HL-60/S4 treated with retinoic acid at 250 ng/mL for 4 days and 3 days (cell line): ENCODE results near the gene HCRT.
"Not testable (repeated sequence)": the region's sequence is repeated elsewhere in the genome, so short reads cannot be mapped to it uniquely, and the experiment has no call there.

Source experiments
- in situ Hi-C: fragments of 300-500 bp; cut with MboI; formaldehyde crosslinking; loops from 2 replicates; pipeline ENCODE4 v1.7.0; 2022; ENCODE audit warnings: low sequenced_read_pairs

Gene HCRT

DNA sequence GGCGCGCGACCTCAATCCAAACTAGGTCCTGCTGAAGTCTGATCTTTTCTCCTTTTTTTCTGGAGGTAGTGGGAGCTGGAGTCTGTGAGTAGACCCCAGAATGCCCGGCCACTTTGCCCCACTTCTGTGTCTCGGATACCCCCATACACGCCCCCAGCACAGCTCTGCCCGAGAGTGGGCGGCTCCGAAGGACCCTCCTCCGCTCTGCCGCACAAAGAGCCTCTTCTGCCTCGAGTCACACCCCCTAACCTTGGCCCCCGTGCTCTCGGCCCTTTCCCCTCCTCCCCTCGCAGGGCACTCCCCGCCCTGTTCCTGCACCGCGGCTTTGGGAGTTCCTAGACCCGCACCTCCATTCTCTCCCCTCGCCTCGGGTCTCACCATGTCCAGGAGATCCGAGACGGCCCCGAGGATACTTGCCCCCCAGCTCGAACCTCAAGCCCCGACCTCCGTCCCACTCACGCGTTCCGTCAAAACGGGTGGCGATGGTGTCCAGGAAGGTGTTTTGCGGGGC is 4.8 kb downstream of the HCRT start:
- in situ Hi-C loops = no loop called here

- in situ Hi-C loops = no loop called here
These were observed 5.3 kb downstream of the HCRT start for GRCh38 chr17:42179911-42180410.

- in situ Hi-C loops = no loop called here
These were observed 5.9 kb downstream of the HCRT start for GRCh38 chr17:42179335-42179734.

GRCh38 chr17:42178817-42179216 is 6.4 kb downstream of the HCRT start:
- in situ Hi-C loops = no loop called here

- in situ Hi-C loops = no loop called here
These were observed 7.6 kb downstream of the HCRT start for GRCh38 chr17:42177684-42178083.

GRCh38 chr17:42174126-42174783 is 11.0 kb downstream of the HCRT start:
- in situ Hi-C loops = no loop called here

DNA sequence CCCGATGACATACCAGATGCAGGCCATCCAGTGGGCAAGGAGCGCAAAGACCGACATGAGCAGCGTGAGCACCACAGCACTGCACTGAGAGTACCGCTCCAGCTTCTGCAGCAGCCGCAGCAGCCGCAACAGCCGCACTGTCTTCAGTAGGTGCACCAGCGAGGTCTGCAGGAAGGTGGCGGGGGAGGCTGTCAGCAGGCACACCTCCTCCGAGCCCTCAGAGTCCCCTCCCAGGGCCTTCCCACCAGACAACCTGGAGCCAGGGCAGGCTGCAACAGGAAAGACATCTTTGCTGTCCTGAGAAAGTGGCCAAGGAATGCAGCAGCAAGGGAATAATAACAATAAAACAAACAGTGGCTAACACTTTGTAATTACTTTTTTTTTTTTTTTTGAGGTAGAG is 13.4 kb downstream of the HCRT start:
- in situ Hi-C loops = no loop called here

GRCh38 chr17:42169351-42169750 is 15.9 kb downstream of the HCRT start:
- in situ Hi-C loops = no loop called here

GRCh38 chr17:42167807-42168206 is 17.4 kb downstream of the HCRT start:
- in situ Hi-C loops = no loop called here

DNA sequence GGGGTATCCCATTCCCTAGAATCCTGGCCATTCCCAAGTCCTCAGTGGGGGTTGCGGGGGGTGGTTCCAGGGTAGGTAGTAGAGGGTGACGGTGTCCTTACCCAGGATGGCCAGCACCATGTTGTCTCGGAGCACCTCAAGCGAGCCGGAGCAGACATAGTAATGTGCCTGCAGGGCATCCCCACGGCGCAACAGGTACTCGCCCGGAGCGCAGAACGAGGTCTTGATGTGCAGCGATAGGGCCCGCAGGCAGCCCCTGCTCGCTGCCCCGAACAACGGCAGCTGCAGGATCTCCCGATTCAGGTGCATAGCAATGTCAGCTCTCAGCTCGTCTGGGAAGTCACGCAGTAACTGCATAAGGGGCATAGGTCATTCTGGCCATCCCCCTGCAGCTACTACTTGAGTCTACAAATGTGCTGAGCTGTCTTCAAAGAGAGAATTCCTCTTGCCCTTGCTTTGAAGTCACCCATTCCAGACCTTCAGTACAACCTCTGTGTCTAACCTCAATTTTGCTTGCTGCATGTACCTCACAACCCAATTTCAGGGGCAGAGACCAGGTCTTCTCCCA is 19.0 kb downstream of the HCRT start:
- in situ Hi-C loops = no loop called here

DNA sequence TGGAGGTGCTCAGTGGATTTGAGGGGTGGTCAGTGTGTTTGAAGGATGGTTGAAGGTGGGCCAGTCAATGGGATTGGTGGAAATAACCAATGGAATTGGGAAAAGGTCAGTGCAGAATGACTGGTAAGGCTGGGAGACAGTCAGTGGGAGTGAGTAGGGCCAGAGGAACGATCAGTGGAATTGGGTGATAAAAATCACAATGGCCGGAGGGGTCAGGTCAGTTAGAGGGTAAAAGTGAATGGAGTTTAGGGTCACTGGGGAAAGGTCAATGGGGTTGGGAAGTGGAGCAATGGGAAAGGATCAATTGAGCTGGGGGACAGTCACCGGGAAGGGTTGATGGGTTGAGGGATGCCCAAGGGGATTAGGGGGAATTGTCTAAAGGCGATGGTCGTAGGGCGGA is 19.5 kb downstream of the HCRT start:
- in situ Hi-C loops = no loop called here

GRCh38 chr17:42163696-42164407 is 21.4 kb downstream of the HCRT start:
- in situ Hi-C loops = no loop called here

GRCh38 chr17:42163113-42163512 is 22.1 kb downstream of the HCRT start:
- in situ Hi-C loops = no loop called here

DNA sequence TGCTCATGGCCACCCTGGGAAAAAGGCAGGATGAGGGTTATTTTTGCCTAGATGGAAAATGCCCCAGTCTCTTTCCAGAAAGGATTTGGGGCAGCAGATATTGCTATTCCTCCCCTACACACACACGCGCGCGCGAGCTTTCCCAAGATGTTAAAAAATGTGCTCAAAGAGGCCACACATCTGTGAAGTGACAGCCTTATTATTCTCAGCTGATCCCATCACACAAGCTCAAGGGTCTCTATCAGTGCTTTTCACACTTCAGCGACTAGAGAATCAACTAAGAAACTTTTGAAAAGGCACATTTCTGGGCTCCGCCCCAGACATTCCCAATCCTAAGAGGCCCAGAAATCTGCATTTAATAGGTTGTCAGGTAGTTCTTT is 24.7 kb downstream of the HCRT start:
- in situ Hi-C loops = no loop called here

DNA sequence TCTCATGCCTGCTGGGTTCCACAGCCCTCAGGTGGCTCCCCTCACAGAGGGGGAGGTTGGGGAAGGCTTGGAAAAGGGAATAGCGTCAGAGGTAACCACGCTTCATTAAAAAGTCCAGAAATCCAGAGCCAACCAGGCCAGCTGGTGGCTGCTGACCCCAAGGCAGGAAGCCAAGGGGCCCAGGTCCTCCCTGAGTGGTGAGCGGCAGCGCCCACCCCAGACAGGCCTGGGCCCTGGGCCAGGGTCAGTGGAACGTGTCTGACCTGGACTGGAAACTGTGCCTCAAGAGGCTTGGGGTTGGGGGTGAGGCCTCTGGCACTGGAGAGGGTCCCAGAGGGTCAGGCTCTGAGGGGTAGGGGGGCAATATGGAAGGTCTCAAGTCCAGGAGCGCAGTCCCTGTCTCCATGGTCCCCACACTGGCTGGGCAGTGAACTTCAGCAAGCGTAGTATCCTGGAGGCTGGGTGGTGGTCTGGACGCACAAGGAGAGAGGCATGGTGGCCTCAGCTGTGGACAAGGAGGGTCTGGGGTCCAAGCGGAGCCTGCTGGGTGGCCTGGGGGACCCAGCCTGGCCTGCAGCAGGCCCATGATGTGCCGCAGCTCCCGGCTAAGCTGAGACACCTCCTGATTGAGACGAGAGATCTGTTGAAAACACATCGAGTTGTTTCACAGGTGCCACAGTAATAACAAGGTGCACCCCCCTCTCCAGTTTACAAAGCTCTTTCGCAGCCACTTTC is 25.3 kb downstream of the HCRT start:
- in situ Hi-C loops = no loop called here

GRCh38 chr17:42155614-42156045 is 29.6 kb downstream of the HCRT start:
- in situ Hi-C loops = no loop called here

DNA sequence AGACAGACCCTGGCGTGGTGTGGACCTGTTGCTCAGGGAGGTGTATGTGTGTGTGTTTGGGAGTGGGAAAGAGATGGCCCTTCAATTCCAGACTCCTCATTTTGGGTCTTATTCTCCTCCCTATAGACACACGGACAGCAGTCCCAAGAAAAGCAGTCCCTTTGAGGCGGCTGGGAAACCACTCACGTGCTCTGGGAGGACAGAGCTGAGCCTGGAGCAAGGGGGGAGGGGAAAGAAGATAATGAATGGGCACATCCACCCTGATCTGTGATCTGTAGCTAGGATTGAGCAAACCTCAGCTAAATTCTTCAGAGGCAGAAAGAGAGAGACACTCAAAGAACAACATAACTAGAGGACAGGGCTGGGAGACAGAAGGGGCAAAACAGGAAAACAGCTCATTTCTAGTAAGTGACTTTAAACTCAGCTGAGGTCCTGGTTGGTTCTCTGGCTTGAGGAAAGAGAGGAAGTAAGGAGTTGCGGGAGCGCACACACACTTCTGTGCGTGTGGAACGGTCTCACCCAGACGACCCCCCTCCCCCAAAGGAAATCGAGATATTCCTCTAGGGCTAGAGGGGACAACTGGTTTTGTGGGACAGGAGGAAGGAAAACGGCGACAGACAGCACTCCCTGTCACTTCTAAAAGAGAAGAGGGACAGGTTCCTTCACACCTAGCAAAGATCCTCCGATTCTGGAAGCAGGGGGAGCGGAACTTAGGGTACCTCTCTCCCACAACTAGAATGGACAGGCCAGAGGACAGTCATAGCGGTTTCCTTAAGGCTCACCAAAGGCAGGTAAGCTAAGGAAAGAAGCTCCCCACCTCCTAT is 31.1 kb downstream of the HCRT start:
- in situ Hi-C loops = no loop called here

GRCh38 chr17:42146911-42147607 is 38.2 kb downstream of the HCRT start:
- in situ Hi-C loops = no loop called here

GRCh38 chr17:42143138-42143537 is 42.1 kb downstream of the HCRT start:
- in situ Hi-C loops = not testable (repeated sequence)

- in situ Hi-C loops = no loop called here
These were observed 42.8 kb downstream of the HCRT start for GRCh38 chr17:42142371-42142896.
